Measurements from ENCODE around the gene DTNB.
"Not testable (repeated sequence)": the region's sequence is repeated elsewhere in the genome, so short reads cannot be mapped to it uniquely, and the experiment has no call there.

The DTNB gene

GRCh38 chr2:25537526-25537925 is 135.9 kb downstream of the DTNB start:
- no peak for DNase-seq

GRCh38 chr2:25535411-25536289 is 137.7 kb downstream of the DTNB start:
- not testable (repeated sequence) for DNase-seq

DNA sequence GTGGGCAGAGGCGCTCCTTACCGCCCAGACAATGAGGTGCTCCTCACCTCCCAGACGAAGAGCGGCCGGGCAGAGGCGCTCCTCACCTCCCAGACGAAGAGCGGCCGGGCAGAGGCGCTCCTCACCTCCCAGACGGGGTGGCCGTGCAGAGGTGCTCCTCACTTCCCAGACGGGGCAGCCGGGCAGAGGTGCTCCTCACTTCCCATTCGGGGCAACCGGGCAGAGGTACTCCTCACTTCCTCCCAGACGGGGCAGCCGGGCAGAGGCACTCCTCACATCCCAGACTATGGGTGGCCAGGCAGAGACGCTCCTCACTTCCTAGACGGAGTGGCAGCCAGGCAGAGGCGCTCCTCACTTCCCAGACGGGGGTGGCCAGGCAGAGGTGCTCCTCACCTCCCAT is 138.4 kb downstream of the DTNB start:
- not testable (repeated sequence) for DNase-seq

DNA sequence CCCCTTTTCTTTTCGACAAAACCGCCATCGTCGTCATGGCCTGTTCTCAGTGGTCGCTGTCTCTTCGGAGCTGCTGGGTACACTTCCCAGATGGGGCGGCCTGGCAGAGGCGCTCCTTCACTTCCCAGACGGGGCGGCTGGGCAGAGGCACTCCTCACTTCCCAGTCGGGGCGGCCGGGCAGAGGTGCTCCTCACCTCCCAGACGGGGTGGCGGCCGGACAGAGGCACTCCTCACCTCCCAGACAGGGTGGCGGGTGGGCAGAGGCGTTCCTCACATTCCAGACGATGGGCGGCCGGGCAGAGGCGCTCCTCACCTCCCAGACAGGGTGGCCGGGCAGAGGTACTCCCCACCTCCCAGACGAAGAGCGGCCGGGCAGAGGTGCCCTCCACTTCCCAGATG is 138.9 kb downstream of the DTNB start:
- no peak for DNase-seq

- not testable (repeated sequence) for DNase-seq
These were observed 139.6 kb downstream of the DTNB start for GRCh38 chr2:25533771-25534170.

DNA sequence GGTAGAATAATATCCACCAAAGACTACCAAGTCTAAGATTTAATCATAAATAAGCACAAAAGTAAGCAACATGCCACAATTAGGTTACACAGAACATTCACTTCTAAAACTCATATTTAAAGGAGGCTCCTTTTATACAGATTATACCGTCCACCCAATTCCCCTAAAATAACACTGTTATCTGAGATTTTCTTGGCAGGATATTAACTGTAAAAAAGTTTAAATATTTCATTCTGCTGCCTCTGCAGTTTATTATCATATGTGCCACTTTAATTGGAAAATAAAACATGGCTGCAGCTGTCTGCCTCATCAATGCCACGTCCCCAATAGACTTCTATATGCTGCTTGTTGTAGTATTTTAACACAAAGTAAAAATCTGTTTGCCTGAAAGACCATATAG is 140.9 kb downstream of the DTNB start:
- DNase-seq: no peak

- DNase-seq: no peak
These were observed 144.3 kb downstream of the DTNB start for GRCh38 chr2:25529034-25529433.

- no peak for DNase-seq
These were observed 145.2 kb downstream of the DTNB start for GRCh38 chr2:25528173-25528572.

GRCh38 chr2:25524507-25524906 is 148.9 kb downstream of the DTNB start:
- DNase-seq: no peak

DNA sequence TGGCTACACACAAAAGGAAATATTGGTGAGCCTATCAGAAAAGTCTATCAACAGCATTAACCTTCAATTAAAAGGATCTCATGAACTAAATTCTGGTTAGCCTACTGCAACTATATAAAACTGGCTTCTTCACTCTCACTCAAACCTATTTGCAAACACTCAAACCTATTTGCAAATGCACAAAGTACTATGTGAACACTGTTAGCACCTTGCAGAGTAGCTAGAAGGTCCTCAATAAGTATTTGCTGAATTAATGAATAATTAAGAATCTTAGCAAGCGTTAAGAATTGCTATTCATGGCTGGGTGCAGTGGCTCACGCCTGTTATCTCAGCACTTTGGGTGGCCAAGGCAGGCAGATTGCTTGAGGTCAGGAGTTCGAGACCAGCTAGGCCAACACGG is 150.3 kb downstream of the DTNB start:
- DNase-seq: no peak

DNA sequence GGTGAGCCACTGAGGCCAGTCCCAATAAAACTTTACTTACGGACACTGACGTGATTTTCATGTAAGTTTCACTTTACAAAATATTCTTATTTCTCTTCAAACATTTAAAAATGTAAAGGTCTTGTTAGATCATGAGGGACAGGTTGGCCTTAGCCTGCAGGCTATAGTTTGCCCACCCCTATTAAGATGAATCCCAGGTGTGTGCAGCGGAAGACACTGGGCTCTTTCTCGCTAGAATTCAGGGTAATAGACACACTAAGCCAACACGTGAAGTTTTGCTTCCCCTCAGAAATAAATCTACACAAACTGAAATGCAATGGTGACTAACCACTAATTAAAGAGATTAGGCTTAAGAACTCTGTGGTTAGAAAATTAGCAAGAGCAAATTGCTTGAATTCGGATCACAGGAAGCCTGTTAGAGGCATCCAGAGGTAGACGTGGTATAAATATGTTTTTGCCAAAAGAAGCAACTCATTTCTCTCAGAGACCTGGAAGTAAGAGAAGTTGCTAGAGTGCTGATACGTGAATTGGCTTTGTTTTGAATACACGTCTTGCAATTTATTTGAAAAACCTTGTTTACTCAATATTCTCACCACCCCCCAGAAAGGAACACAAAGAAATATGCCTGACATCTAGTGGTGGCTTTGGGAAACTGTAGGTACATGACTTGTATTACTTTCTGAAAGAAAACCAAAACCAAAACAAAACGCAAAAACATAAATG is 151.6 kb downstream of the DTNB start:
- peak; percentile 43 for DNase-seq

DNA sequence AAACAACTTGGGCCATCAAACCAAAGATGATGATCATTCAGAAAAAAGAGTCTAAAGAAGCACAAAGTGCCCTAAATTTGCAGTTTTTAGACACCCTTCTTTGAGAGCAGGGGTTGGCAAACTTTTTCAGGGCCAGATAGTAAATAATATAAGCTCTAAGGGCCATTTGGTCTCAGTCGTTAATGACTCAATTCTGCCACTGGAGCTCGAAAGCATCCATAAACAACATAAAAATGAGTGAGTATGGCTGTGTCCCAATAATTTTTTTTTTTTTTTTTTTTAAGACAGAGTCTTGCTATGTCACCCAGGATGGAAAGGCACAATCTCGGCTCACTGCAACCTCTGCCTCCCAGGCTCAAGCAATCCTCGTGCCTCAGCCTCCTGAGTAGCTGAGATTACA is 152.3 kb downstream of the DTNB start:
- DNase-seq: no peak

GRCh38 chr2:25517701-25518100 is 155.7 kb downstream of the DTNB start:
- no peak for DNase-seq

GRCh38 chr2:25514043-25514637 is 159.2 kb downstream of the DTNB start:
- no peak for DNase-seq

DNA sequence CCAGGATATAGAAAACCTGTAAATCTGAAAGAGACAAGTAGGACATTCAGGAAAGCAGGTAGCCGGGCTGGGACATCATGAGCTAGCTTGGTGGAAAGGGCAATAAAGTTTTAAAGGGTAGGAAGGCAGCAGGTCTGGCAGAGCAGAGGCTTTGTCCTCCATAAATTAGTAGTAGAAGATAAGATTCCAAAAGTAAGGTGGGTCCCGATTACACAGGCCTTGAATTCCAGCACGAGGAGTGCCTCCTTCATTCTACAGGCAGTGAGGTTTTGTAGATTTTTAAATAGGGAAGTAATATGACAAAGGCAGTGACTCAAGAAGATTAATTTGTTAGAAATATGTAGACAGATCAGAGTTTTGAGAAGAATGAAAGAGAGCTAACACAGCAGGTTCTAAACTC is 160.7 kb downstream of the DTNB start:
- no peak for DNase-seq

DNA sequence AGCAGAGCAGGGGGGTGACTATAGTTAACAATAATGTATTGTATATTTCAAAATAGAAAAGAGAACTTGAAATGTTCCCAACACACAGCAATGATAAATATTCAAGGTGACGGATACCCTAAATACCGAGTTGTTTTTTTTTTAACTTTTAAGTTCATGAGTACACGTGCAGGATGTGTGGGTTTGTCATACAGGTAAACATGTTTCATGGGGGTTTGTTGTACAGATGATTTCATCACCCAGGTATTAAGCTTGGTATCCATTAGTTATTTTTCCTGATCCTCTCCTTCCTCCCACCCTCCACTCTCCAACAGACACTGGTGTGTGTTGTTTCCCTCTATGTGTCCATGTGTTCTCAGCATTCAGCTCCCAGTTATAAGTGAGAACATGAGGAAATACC is 167.2 kb downstream of the DTNB start:
- no peak for DNase-seq

GRCh38 chr2:25505622-25506021 is 167.8 kb downstream of the DTNB start:
- no peak for DNase-seq

DNA sequence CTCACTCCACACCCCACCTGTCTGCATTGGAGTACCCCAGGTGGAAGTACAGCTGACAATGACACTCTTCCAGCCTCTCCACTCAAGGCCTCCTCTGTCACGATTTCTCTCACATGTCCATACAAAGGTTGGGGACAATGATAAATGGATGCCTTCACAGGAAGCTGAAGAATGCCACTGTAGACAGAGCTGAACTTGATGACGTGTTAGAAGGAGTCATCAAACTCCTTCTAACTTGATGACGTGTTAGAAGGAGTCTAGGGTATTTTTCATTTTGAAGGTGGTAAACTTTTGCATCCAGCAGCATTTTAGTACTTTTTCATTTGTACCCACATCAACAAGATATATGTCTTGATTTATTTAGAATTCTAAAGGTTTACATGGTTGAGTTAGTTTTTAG is 168.2 kb downstream of the DTNB start:
- no peak for DNase-seq

- no peak for DNase-seq
These were observed 169.1 kb downstream of the DTNB start for GRCh38 chr2:25504266-25504665.

- DNase-seq: no peak
These were observed 174.2 kb downstream of the DTNB start for GRCh38 chr2:25499157-25499556.

DNA sequence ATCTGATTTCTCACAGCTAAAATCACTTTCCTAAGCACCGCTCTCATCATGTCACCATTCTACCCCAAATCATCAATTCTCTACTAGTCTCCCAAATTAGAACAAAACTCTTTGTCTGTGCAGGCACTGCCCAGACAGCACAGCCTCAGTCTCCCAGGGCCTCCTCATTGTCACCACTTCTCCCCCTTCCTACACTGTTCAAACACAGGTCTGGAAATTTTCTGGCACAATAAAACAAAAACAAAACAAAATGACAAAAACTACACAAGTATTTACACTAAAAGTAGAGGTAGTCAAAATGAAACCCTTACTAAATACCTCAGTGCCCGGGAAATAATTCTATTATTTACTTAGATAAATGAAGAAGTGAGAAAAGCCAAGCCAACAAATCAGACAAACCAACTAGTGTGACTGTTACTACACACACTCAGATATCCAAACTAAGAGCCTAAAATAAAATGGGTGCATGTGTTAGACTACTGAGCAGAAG is 175.4 kb downstream of the DTNB start:
- DNase-seq: no peak

GRCh38 chr2:25497229-25497917 is 176.0 kb downstream of the DTNB start:
- no peak for DNase-seq

- DNase-seq: no peak
These were observed 178.8 kb downstream of the DTNB start for GRCh38 chr2:25494616-25495015.

Data from NCI-H1436 (cell line).